Lower lobe of right lung (tissue), 2 donors: ENCODE measurements around the gene GDF7. TPM values are rescaled to one million over a fixed set of nuclear protein-coding genes. Genes with fewer than 3 reads are reported as not detected.
A peak's percentile ranks its signal among the peaks of the same experiment; 100 is the strongest.

ENCODE experiments used
- ATAC-seq, 2 donors: fragments of 200-7000 bp; cut with Tn5 transposase; one replicate each; pipeline ENCODE4 v1.9.1; 2020 to 2022; ENCODE audit warnings: mild to moderate bottlenecking in 2 of 2, moderate library complexity in 2 of 2
- DNase-seq: peaks from one replicate; pipeline ENCODE4 v3.0.0-alpha.2; 2020
- H3K27ac ChIP-seq: fragments of 200-600 bp; one replicate; pipeline ENCODE4 v1.8.0; 2022
- H3K27me3 ChIP-seq: fragments of 200-600 bp; one replicate; pipeline ENCODE4 v1.8.0; 2022; ENCODE audit warnings: low read depth
- H3K36me3 ChIP-seq: fragments of 200-600 bp; one replicate; pipeline ENCODE4 v1.8.0; 2022; ENCODE audit warnings: mild to moderate bottlenecking
- H3K4me1 ChIP-seq: fragments of 200-600 bp; one replicate; pipeline ENCODE4 v1.8.0; 2022
- H3K4me3 ChIP-seq: fragments of 200-600 bp; one replicate; pipeline ENCODE4 v1.8.0; 2022; ENCODE audit warnings: mild to moderate bottlenecking
- H3K9me3 ChIP-seq: fragments of 200-600 bp; one replicate; pipeline ENCODE4 v1.8.0; 2022
- intact Hi-C: fragments of 100-400 bp; cut with DNase I; formaldehyde crosslinking; loops from one replicate; pipeline ENCODE4 v1.11.0; 2022
- total RNA-seq: library from RNA; stranded (reverse); fragmentation: NEBNext Ultra II Directional; extraction: Animal tissue kit (Norgen Biotek cat#: 25700); gene quantifications from one replicate; pipeline ENCODE4 v1.2.1, GENCODE V29; 2021
- TF ChIP-seq, protein P1 (sequence below): fragments of 200-600 bp; IDR thresholded peaks from one replicate; pipeline ENCODE4 v1.8.0; 2022; ENCODE audit warnings: antibody characterized with exemption, mild to moderate bottlenecking
- donor health status: DM: no; HTN: yes; CAD: no; lungs with severe emphysema.

The GDF7 gene
- total RNA-seq, 1 donor from 2014 or later = 0.62 TPM

DNA sequence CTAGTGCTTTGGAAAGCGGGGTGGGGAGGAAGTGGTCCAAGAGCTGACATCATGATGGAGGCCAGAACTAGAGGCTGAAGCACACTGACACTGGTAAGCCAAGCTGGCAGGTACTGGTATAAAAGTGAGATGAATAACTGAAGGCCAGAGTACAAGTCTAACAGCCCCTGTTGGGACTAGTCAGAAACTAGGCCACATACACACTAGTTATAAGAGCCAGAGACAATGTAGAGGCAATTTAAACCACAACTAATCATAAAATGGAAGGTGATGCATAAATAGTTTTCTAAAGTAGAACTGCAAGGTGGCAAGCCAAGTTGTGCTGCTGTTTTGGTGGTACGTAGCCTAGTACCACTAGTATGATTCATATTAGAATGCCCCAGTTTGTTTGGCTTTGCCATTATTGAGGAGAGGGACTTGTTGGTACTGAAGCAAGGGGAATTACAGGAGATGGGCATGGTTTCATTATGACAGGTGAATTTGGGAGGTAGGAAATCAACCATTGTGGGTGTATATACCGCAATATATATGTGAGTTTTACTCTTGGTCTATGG lies 57.6 kb downstream of the GDF7 start:
- intact Hi-C loops = no loop called here
- Histone ChIP-seq H3K27ac (no peak overlapping the region), H3K4me1 (peaks cover 13% of the 10 kb centered on the region), H3K4me3 (no peak overlapping the region), H3K27me3 (no peaks in the 10 kb centered on the region), H3K36me3 (no peaks in the 10 kb centered on the region), H3K9me3 (no peaks in the 10 kb centered on the region)
- TF ChIP-seq, protein P1, sequence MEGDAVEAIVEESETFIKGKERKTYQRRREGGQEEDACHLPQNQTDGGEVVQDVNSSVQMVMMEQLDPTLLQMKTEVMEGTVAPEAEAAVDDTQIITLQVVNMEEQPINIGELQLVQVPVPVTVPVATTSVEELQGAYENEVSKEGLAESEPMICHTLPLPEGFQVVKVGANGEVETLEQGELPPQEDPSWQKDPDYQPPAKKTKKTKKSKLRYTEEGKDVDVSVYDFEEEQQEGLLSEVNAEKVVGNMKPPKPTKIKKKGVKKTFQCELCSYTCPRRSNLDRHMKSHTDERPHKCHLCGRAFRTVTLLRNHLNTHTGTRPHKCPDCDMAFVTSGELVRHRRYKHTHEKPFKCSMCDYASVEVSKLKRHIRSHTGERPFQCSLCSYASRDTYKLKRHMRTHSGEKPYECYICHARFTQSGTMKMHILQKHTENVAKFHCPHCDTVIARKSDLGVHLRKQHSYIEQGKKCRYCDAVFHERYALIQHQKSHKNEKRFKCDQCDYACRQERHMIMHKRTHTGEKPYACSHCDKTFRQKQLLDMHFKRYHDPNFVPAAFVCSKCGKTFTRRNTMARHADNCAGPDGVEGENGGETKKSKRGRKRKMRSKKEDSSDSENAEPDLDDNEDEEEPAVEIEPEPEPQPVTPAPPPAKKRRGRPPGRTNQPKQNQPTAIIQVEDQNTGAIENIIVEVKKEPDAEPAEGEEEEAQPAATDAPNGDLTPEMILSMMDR = no peak
- no peak for DNase-seq
- no peak for ATAC-seq

DNA sequence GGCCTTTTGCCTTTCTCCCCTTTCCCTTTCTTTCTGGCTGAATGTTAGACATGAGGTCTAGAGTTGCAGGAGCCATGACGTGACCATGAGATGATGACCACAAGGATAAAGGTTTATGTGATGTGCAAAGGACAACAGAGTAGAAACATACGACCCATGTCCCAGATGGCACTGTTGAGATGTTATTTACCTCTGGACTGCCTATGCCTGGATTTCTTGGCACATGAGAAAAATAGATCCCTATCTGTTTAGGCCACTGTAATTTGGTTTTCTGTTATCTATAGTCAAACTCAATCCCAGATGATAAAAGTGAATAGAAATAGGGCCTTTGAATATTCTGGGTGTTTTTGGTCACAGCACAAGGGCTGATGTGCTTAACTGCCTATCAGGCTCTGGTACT lies 58.8 kb downstream of the GDF7 start:
- peaks cover 13% of the 10 kb centered on the region for H3K4me1 ChIP-seq
- ATAC-seq = no peak
- H3K4me3 ChIP-seq = no peak overlapping the region
- no peak for DNase-seq
- H3K9me3 ChIP-seq = no peaks in the 10 kb centered on the region
- intact Hi-C loops = no loop called here
- no peak overlapping the region for H3K27ac ChIP-seq
- no peaks in the 10 kb centered on the region for H3K27me3 ChIP-seq
- TF ChIP-seq, protein P1 = no peak
- no peaks in the 10 kb centered on the region for H3K36me3 ChIP-seq

DNA sequence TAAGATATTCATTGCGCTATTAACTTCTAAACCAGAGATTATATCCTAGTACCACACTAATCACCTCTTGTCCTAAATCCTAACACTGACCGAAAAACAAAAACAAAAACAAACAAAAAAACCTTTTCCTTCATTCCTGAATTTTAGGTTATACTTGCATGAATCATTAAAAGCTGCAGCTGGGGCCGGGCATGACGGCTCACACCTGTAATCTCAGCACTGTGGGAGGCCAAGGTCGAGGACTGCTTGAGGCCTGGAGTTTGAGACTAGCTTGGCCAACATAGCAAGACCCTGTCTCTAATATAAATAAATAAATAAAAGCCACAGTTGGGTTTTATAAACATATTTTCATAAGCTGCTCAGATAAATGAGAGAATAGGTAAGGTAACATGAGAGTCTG lies 60.0 kb downstream of the GDF7 start:
- DNase-seq (no peak), ATAC-seq (no peak)
- TF ChIP-seq, protein P1 = no peak
- H3K36me3 ChIP-seq = no peaks in the 10 kb centered on the region
- intact Hi-C loops = no loop called here
- no peaks in the 10 kb centered on the region for H3K9me3 ChIP-seq
- no peaks in the 10 kb centered on the region for H3K27me3 ChIP-seq
- no peak overlapping the region for H3K4me3 ChIP-seq
- peaks cover 13% of the 10 kb centered on the region for H3K4me1 ChIP-seq
- H3K27ac ChIP-seq = no peak overlapping the region

DNA sequence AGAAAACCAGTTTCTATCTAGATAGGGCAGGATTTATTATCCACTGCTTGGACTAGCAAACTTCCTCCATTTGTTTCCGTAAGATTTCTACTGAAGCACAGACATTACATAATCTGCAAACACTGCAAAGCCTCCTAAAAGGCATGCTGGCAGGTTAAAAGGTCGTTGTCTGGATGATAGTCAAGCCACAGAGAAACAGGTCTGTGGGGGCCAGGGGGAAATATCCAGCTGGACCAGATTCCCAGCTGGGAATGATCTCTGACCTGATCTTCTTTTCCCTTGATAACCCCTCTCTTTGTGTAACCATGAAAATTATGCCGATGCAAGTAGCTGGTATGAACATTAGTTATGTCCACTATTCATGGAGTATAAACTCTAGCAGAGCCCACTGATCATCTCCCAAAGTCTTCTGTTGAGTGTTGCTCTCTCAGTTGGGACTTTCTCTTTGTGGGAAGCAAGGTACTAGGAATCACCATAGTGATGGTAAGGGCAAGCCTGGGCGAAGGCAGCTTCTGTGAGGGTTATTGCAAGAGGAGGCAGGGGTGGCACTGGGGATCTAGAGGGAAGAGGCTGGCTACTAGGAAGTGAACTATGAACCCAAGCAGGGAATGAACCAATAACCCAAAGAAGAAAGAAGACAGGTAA lies 61.3 kb downstream of the GDF7 start:
- Histone ChIP-seq H3K27me3 (no peaks in the 10 kb centered on the region), H3K4me3 (no peak overlapping the region), H3K9me3 (no peaks in the 10 kb centered on the region), H3K36me3 (no peaks in the 10 kb centered on the region), H3K4me1 (peaks cover 13% of the 10 kb centered on the region), H3K27ac (no peak overlapping the region)
- TF ChIP-seq, protein P1 = no peak
- ATAC-seq = peak in 1 of 2 donors; percentile 77
- DNase-seq = no peak
- intact Hi-C loops = no loop called here

Other genes starting within 250 kb of the GDF7 start
- 176 TPM for gene RHOB, start 220.1 kb upstream of the GDF7 start, total RNA-seq
- gene HS1BP3, start 16.0 kb upstream of the GDF7 start, total RNA-seq = 39.9 TPM
- 18.3 TPM for gene LDAH, start 156.0 kb downstream of the GDF7 start, total RNA-seq